ENCODE results near the gene GRIN3A.

DNA sequence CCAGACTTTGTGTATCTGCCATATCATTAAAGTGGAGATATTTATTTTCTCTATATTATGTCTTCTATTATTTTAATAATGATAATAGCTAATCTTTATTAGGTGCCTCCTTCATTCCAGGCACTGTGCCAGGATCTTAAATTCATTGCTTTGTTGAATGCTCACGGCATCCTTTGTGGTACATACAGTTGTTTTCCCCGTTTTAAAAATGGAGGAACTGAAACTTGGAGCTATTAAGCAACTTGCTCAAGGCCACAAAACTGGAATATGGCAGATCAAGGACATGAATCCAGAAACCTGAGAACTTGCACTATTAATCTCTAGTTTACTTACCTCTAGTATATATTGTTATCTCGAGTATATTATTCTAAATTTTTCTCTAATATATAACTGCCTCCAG lies 102.2 kb downstream of the GRIN3A start:
- TF ChIP-seq, protein P1, sequence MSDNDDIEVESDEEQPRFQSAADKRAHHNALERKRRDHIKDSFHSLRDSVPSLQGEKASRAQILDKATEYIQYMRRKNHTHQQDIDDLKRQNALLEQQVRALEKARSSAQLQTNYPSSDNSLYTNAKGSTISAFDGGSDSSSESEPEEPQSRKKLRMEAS (IDR thresholded peaks at IDR 0.05) = no peak
- TF ChIP-seq TAF1 (IDR thresholded peaks at IDR 0.05; ENCODE audit: low read depth) (no peak), YY1 (IDR thresholded peaks at IDR 0.05; ENCODE audit: low read depth) (no peak), CEBPB (IDR thresholded peaks at IDR 0.05) (no peak), FOXM1 (IDR thresholded peaks at IDR 0.05; ENCODE audit: borderline replicate concordance, low read depth) (no peak), RAD21 (IDR thresholded peaks at IDR 0.05; ENCODE audit: low read depth) (no peak), EGR1 (IDR thresholded peaks at IDR 0.05) (no peak), TCF12 (IDR thresholded peaks at IDR 0.05; ENCODE audit: low read depth) (no peak), EP300 (IDR thresholded peaks at IDR 0.05; ENCODE audit: borderline replicate concordance) (no peak), TEAD4 (IDR thresholded peaks at IDR 0.05) (no peak), CREB1 (IDR thresholded peaks at IDR 0.05; ENCODE audit: low read depth) (no peak)
- TF ChIP-seq, protein P2, sequence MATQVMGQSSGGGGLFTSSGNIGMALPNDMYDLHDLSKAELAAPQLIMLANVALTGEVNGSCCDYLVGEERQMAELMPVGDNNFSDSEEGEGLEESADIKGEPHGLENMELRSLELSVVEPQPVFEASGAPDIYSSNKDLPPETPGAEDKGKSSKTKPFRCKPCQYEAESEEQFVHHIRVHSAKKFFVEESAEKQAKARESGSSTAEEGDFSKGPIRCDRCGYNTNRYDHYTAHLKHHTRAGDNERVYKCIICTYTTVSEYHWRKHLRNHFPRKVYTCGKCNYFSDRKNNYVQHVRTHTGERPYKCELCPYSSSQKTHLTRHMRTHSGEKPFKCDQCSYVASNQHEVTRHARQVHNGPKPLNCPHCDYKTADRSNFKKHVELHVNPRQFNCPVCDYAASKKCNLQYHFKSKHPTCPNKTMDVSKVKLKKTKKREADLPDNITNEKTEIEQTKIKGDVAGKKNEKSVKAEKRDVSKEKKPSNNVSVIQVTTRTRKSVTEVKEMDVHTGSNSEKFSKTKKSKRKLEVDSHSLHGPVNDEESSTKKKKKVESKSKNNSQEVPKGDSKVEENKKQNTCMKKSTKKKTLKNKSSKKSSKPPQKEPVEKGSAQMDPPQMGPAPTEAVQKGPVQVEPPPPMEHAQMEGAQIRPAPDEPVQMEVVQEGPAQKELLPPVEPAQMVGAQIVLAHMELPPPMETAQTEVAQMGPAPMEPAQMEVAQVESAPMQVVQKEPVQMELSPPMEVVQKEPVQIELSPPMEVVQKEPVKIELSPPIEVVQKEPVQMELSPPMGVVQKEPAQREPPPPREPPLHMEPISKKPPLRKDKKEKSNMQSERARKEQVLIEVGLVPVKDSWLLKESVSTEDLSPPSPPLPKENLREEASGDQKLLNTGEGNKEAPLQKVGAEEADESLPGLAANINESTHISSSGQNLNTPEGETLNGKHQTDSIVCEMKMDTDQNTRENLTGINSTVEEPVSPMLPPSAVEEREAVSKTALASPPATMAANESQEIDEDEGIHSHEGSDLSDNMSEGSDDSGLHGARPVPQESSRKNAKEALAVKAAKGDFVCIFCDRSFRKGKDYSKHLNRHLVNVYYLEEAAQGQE (IDR thresholded peaks at IDR 0.05; ENCODE audit: low read depth) = no peak
- TF ChIP-seq, protein P3, sequence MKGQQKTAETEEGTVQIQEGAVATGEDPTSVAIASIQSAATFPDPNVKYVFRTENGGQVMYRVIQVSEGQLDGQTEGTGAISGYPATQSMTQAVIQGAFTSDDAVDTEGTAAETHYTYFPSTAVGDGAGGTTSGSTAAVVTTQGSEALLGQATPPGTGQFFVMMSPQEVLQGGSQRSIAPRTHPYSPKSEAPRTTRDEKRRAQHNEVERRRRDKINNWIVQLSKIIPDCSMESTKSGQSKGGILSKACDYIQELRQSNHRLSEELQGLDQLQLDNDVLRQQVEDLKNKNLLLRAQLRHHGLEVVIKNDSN (IDR thresholded peaks at IDR 0.05) = no peak
